Effector CD4-positive, alpha-beta T cell (primary cell): ENCODE measurements around the gene SLC2A10.

Source experiments
- DNase-seq: peaks from one replicate; pipeline ENCODE4 v3.0.0-alpha.2; 2020

The SLC2A10 gene

GRCh38 chr20:46704714-46705377, 4.6 kb upstream of the SLC2A10 start:
- no peak for DNase-seq

GRCh38 chr20:46705378-46705729, 4.1 kb upstream of the SLC2A10 start:
- no peak for DNase-seq

GRCh38 chr20:46706242-46706641, 3.2 kb upstream of the SLC2A10 start:
- DNase-seq = no peak

GRCh38 chr20:46708172-46708860, 1.1 kb upstream of the SLC2A10 start:
- DNase-seq = no peak

- DNase-seq = no peak
These were observed 392 bp upstream of the SLC2A10 start for GRCh38 chr20:46709055-46709458.

GRCh38 chr20:46710153-46710913, 884 bp downstream of the SLC2A10 start:
- DNase-seq = no peak

GRCh38 chr20:46712056-46712636, 2.7 kb downstream of the SLC2A10 start:
- DNase-seq = no peak

- no peak for DNase-seq
These were observed 4.7 kb downstream of the SLC2A10 start for GRCh38 chr20:46713957-46714834.

- no peak for DNase-seq
These were observed 5.9 kb downstream of the SLC2A10 start for GRCh38 chr20:46715292-46715756.

GRCh38 chr20:46717818-46718541, 8.5 kb downstream of the SLC2A10 start:
- no peak for DNase-seq

GRCh38 chr20:46720019-46720418, 10.6 kb downstream of the SLC2A10 start:
- no peak for DNase-seq

- DNase-seq = no peak
These were observed 11.5 kb downstream of the SLC2A10 start for GRCh38 chr20:46720776-46721425.

GRCh38 chr20:46721476-46721875, 12.0 kb downstream of the SLC2A10 start:
- no peak for DNase-seq

- no peak for DNase-seq
These were observed 13.0 kb downstream of the SLC2A10 start for GRCh38 chr20:46722450-46722849.

- no peak for DNase-seq
These were observed 13.6 kb downstream of the SLC2A10 start for GRCh38 chr20:46723039-46723438.

GRCh38 chr20:46724343-46724959, 15.0 kb downstream of the SLC2A10 start:
- no peak for DNase-seq

- no peak for DNase-seq
These were observed 16.0 kb downstream of the SLC2A10 start for GRCh38 chr20:46725186-46726165.

- DNase-seq = no peak
These were observed 22.3 kb downstream of the SLC2A10 start for GRCh38 chr20:46731770-46732169.

- no peak for DNase-seq
These were observed 26.0 kb downstream of the SLC2A10 start for GRCh38 chr20:46735436-46735835.
